ENCODE data around the gene ARHGAP45. TPM values are rescaled to one million over a fixed set of nuclear protein-coding genes. Genes with fewer than 3 reads are reported as not detected.

ARHGAP45 gene, protein sequence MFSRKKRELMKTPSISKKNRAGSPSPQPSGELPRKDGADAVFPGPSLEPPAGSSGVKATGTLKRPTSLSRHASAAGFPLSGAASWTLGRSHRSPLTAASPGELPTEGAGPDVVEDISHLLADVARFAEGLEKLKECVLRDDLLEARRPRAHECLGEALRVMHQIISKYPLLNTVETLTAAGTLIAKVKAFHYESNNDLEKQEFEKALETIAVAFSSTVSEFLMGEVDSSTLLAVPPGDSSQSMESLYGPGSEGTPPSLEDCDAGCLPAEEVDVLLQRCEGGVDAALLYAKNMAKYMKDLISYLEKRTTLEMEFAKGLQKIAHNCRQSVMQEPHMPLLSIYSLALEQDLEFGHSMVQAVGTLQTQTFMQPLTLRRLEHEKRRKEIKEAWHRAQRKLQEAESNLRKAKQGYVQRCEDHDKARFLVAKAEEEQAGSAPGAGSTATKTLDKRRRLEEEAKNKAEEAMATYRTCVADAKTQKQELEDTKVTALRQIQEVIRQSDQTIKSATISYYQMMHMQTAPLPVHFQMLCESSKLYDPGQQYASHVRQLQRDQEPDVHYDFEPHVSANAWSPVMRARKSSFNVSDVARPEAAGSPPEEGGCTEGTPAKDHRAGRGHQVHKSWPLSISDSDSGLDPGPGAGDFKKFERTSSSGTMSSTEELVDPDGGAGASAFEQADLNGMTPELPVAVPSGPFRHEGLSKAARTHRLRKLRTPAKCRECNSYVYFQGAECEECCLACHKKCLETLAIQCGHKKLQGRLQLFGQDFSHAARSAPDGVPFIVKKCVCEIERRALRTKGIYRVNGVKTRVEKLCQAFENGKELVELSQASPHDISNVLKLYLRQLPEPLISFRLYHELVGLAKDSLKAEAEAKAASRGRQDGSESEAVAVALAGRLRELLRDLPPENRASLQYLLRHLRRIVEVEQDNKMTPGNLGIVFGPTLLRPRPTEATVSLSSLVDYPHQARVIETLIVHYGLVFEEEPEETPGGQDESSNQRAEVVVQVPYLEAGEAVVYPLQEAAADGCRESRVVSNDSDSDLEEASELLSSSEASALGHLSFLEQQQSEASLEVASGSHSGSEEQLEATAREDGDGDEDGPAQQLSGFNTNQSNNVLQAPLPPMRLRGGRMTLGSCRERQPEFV
- 10 to 100 TPM; 13.2 to 23.4 TPM for total RNA-seq

DNA sequence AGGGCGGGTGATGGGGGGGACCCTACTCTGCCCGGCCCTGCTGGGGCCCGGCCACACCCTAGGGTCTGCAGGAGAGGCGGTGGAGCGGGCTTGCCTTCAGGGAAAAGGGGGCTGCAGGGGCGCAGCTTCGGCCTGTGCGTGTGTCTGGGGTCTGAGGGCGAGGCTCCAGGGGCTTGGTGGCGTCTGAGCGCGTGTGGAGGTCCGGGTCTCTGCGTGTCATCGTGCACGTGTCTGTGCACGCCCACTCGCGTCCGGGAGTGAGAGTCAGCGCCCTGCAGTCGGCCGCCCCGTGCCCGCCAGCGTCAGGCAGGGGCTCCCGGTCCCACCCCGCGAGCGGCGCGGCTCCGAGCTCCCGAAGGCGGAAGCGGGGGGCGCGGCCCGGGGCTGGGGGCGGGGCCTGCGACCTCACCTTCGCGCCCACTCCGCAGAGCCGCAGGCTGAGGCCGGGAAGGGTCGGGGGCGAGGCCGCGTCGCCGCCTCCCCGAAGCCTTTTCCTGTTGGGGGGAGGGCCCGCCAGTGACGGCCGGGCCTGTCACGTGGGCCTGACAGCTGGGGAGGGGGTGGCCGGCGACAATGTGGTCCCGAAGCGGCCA lies at the start of gene ARHGAP45:
ARHGAP45 (plus strand) TSS at position 420 of the 593 bp plus-strand sequence. CDS start 239 bp downstream, outside the sequence.
- peak within 1 kb of the TSS in 2 of 4 donors; percentile 30 to 69 for H3K27ac ChIP-seq
- H3K36me3 ChIP-seq (replicated peaks in 1 of 2; ENCODE audit: insufficient read depth in 1 of 2, low read depth in 2 of 2), result no peaks in the 10 kb centered on the region
- ATAC-seq, result no peak
- 5% methylated on average over 55 of the region's 61 CpGs; no CpG with 5 or more reads in 1 of the 2 donors for WGBS, 2 donors
- intact Hi-C loops (cut with DNase I), result no loop called here
- no peaks in the 10 kb centered on the region for H3K9me3 ChIP-seq
- TF ChIP-seq CTCF (IDR thresholded peaks at IDR 0.05), result no peak
- TF ChIP-seq POLR2A (IDR thresholded peaks at IDR 0.05), result peak in 1 of 3 donors; percentile 4
- H3K4me3 ChIP-seq, result peak within 1 kb of the TSS in 1 of 2 donors; percentile 27
- peak in 1 of 4 donors; percentile 57 for DNase-seq
- H3K4me1 ChIP-seq, result peaks cover 49% of the 10 kb centered on the region
- H3K27me3 ChIP-seq, result peaks cover 0 to 42% of the 10 kb centered on the region in 2 donors

DNA sequence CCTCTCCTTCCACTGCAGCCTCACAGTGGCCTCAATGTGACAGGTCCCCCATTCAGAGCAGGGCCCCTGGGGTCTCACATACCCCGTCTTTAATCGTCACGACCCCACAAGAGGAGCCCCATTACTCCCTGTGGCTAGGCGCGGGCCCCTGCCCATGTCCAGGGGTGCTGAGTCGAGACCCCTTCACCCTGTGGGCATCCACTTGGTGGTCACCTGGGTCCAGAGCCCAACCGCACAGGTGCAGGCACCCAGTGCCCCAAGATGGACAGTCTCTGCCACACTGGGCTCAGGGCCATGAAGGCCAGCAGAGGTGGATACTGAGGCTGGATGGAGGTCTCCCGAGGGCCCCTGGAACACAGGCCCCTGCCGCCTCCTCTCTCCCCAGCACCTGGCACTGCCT lies 49.1 kb upstream of the ARHGAP45 start:
- no peak overlapping the region for H3K4me3 ChIP-seq
- WGBS, 2 donors, result 71% methylated on average over 6 to 9 of the region's 9 CpGs
- peak overlapping the region in 3 of 4 donors; percentile 28 to 50 (median 48) for H3K27ac ChIP-seq
- intact Hi-C loops (cut with DNase I), result no loop called here
- no peaks in the 10 kb centered on the region for H3K27me3 ChIP-seq
- DNase-seq (no peak), ATAC-seq (no peak)
- no peak for TF ChIP-seq POLR2A (IDR thresholded peaks at IDR 0.05)
- no peak for TF ChIP-seq CTCF (IDR thresholded peaks at IDR 0.05)
- peaks cover 66% of the 10 kb centered on the region for H3K4me1 ChIP-seq
- no peaks in the 10 kb centered on the region for H3K36me3 ChIP-seq (replicated peaks in 1 of 2; ENCODE audit: insufficient read depth in 1 of 2, low read depth in 2 of 2)
- H3K9me3 ChIP-seq, result no peaks in the 10 kb centered on the region

GRCh38 chr19:1018393-1018792 lies 48.6 kb upstream of the ARHGAP45 start:
- DNase-seq (no peak), ATAC-seq (no peak)
- TF ChIP-seq POLR2A (IDR thresholded peaks at IDR 0.05) (no peak), CTCF (IDR thresholded peaks at IDR 0.05) (no peak)
- Histone ChIP-seq H3K4me1 (peaks cover 66% of the 10 kb centered on the region), H3K27me3 (no peaks in the 10 kb centered on the region), H3K27ac (peak overlapping the region in 2 of 4 donors; percentile 48 to 50), H3K9me3 (no peaks in the 10 kb centered on the region), H3K4me3 (no peak overlapping the region), H3K36me3 (replicated peaks in 1 of 2; ENCODE audit: insufficient read depth in 1 of 2, low read depth in 2 of 2) (no peaks in the 10 kb centered on the region)
- 52 to 67% methylated on average over 4 to 5 of the region's 5 CpGs for WGBS, 2 donors
- intact Hi-C loops (cut with DNase I), result no loop called here

- Histone ChIP-seq H3K4me1 (peaks cover 66% of the 10 kb centered on the region), H3K9me3 (no peaks in the 10 kb centered on the region), H3K27ac (peak overlapping the region in 2 of 4 donors; percentile 81 to 97), H3K27me3 (no peaks in the 10 kb centered on the region), H3K4me3 (no peak overlapping the region), H3K36me3 (replicated peaks in 1 of 2; ENCODE audit: insufficient read depth in 1 of 2, low read depth in 2 of 2) (no peaks in the 10 kb centered on the region)
- peak in 1 of 4 donors; percentile 32 for DNase-seq
- no peak for TF ChIP-seq POLR2A (IDR thresholded peaks at IDR 0.05)
- TF ChIP-seq CTCF (IDR thresholded peaks at IDR 0.05), result no peak
- no peak for ATAC-seq
- WGBS, 2 donors, result 17 to 32% methylated on average over 4 to 17 of the region's 17 CpGs
- intact Hi-C loops (cut with DNase I), result no loop called here
These were observed 47.9 kb upstream of the ARHGAP45 start for GRCh38 chr19:1018932-1019615.

Data from body of pancreas (tissue), 4 donors.